SK-N-SH (cell line): ENCODE data around the gene MORC3. TPM values are rescaled to one million over a fixed set of nuclear protein-coding genes. Genes with fewer than 3 reads are reported as not detected.

Experiments used
- CTCF ChIA-PET: fragments of 300-600, 350-600 bp; formaldehyde crosslinking; extraction: SDS; loops from one replicate; lab custom pipeline; 2021; lab: Yijun Ruan, JAX
- POLR2A ChIA-PET: fragments of 350-600 bp; sonication (Branson Sonifier 250); formaldehyde crosslinking; extraction: SDS; loops from one replicate; lab custom pipeline; 2020; ENCODE audit warnings: antibody characterized with exemption, inconsistent platforms; lab: Yijun Ruan, JAX
- DNase-seq: peaks from one replicate; pipeline ENCODE4 v3.0.0; 2012
- H2AFZ ChIP-seq: fragments of 200-600 bp; sonication (generic); 2 replicates; pipeline ENCODE4 v1.8.1; 2016; ENCODE audit warnings: antibody characterized with exemption, mild to moderate bottlenecking, low read depth
- H3F3A ChIP-seq: fragments of 200-600 bp; sonication (generic); replicated peaks from 2 replicates; pipeline ENCODE3; 2016; ENCODE audit warnings: antibody characterized with exemption, mild to moderate bottlenecking; ENCODE audit not compliant: insufficient read depth
- H3K27ac ChIP-seq, 2 experiments: fragments of 200-500 bp in 1 of 2; fragments of 200-600 bp in 1 of 2; sonication (Bioruptor generic) in 1 of 2; sonication (generic), shearing (Covaris generic) in 1 of 2; 2 replicates each; pipeline versions ENCODE4 v1.5.1 to v1.6.1; 2014 to 2016; ENCODE audit warnings: low read depth in 2 of 2, inconsistent platforms in 1 of 2, low read length in 1 of 2, mild to moderate bottlenecking in 1 of 2, mixed read lengths in 1 of 2
- H3K27me3 ChIP-seq: fragments of 200-600 bp; sonication (generic), shearing (Covaris generic); 2 replicates; pipeline ENCODE4 v1.6.1; 2016; ENCODE audit warnings: mixed run types; ENCODE audit not compliant: insufficient read depth
- H3K36me3 ChIP-seq, 2 experiments: fragments of 200-500 bp in 1 of 2; fragments of 200-600 bp in 1 of 2; sonication (Bioruptor generic) in 1 of 2; sonication (generic) in 1 of 2; replicated peaks in 1 of 2; 2 replicates each; pipeline versions ENCODE3 to v1.5.1; 2014 to 2016; ENCODE audit warnings: low read length in 1 of 2, mild to moderate bottlenecking in 1 of 2; ENCODE audit not compliant: insufficient read depth in 2 of 2, control insufficient read depth in 1 of 2
- H3K4me1 ChIP-seq, 2 experiments: fragments of 200-500 bp in 1 of 2; fragments of 200-600 bp in 1 of 2; sonication (Bioruptor generic) in 1 of 2; sonication (generic), shearing (Covaris generic) in 1 of 2; 2 replicates each; pipeline versions ENCODE4 v1.5.1 to v1.6.1; 2014 to 2016; ENCODE audit warnings: low read depth in 1 of 2, low read length in 1 of 2, mixed run types in 1 of 2; ENCODE audit not compliant: insufficient read depth in 2 of 2, control insufficient read depth in 1 of 2
- H3K4me2 ChIP-seq: fragments of 200-600 bp; sonication (generic), shearing (Covaris generic); 2 replicates; pipeline ENCODE4 v1.6.1; 2017; ENCODE audit warnings: mixed run types
- H3K4me3 ChIP-seq, 2 experiments: fragments of 200-500 bp in 1 of 2; fragments of 200-600 bp in 1 of 2; sonication (Bioruptor generic) in 1 of 2; sonication (generic), shearing (Covaris generic) in 1 of 2; 2 replicates each; pipeline versions ENCODE4 v1.5.1 to v1.8.1; 2014 to 2016; ENCODE audit warnings: low read depth in 2 of 2, inconsistent platforms in 1 of 2, low read length in 1 of 2, mild to moderate bottlenecking in 1 of 2, mixed read lengths in 1 of 2, moderate library complexity in 1 of 2
- H3K79me2 ChIP-seq: fragments of 200-600 bp; sonication (generic); 2 replicates; pipeline ENCODE4 v1.8.1; 2017; ENCODE audit warnings: mild to moderate bottlenecking; ENCODE audit not compliant: insufficient read depth
- H3K9ac ChIP-seq: fragments of 200-600 bp; sonication (generic); 2 replicates; pipeline ENCODE4 v1.6.1; 2017; ENCODE audit warnings: mixed run types
- H3K9me2 ChIP-seq: fragments of 200-600 bp; sonication (generic); 2 replicates; pipeline ENCODE4 v1.6.1; 2017; ENCODE audit warnings: mixed run types
- H3K9me3 ChIP-seq: fragments of 200-600 bp; sonication (generic); 2 replicates; pipeline ENCODE4 v1.6.1; 2017; ENCODE audit warnings: mixed run types, mild to moderate bottlenecking, moderate library complexity
- H4K20me1 ChIP-seq: fragments of 200-600 bp; sonication (generic); 2 replicates; pipeline ENCODE4 v1.6.1; 2017; ENCODE audit warnings: mild to moderate bottlenecking, mixed run types; ENCODE audit not compliant: insufficient read depth
- CHD2 ChIP-seq: fragments of 150-350 bp; IDR thresholded peaks from 2 replicates; pipeline ENCODE4 v1.6.1; 2018; ENCODE audit warnings: low read length; ENCODE audit not compliant: partially characterized antibody
- CTCF ChIP-seq: fragments of 200-600 bp; sonication (generic); IDR thresholded peaks from 2 replicates; pipeline ENCODE4 v1.6.1; 2017; ENCODE audit warnings: antibody characterized with exemption, mild to moderate bottlenecking, moderate library complexity
- ELF1 ChIP-seq: IDR thresholded peaks from 2 replicates; pipeline ENCODE4 v1.4.0; 2012
- EZH2phosphoT487 ChIP-seq: fragments of 200-600 bp; sonication (generic); IDR thresholded peaks from 2 replicates; pipeline ENCODE4 v1.6.1; 2017; ENCODE audit warnings: low read depth, mixed run types, mild to moderate bottlenecking, antibody characterized with exemption, moderate library complexity, borderline replicate concordance
- FOSL2 ChIP-seq: IDR thresholded peaks from 2 replicates; pipeline ENCODE4 v1.4.0; 2012; ENCODE audit warnings: low read depth, mild to moderate bottlenecking, moderate library complexity, borderline replicate concordance
- FOXM1 ChIP-seq: IDR thresholded peaks from 2 replicates; pipeline ENCODE4 v1.4.0; 2012; ENCODE audit warnings: low read depth, mild to moderate bottlenecking
- IRF3 ChIP-seq: fragments of 150-350 bp; IDR thresholded peaks from 2 replicates; pipeline ENCODE4 v1.6.1; 2016; ENCODE audit warnings: mild to moderate bottlenecking, low read depth, low read length
- MAX ChIP-seq: IDR thresholded peaks from 2 replicates; pipeline ENCODE4 v1.4.0; 2012; ENCODE audit warnings: low read depth
- MEF2A ChIP-seq: IDR thresholded peaks from 2 replicates; pipeline ENCODE4 v1.4.0; 2012; ENCODE audit warnings: low read depth, borderline replicate concordance
- MXI1 ChIP-seq: IDR thresholded peaks from 2 replicates; pipeline ENCODE4 v1.6.1; 2012; ENCODE audit warnings: mild to moderate bottlenecking, low read depth, low read length, improper control_type of control experiment
- NFIC ChIP-seq: IDR thresholded peaks from 2 replicates; pipeline ENCODE4 v1.4.0; 2012; ENCODE audit warnings: borderline replicate concordance
- NRF1 ChIP-seq: IDR thresholded peaks from 2 replicates; pipeline ENCODE4 v1.6.1; 2012; ENCODE audit warnings: low read depth, mild to moderate bottlenecking, low read length
- RAD21 ChIP-seq: IDR thresholded peaks from 2 replicates; pipeline ENCODE4 v1.6.1; 2012; ENCODE audit warnings: mild to moderate bottlenecking, low read length
- REST ChIP-seq: IDR thresholded peaks from 2 replicates; pipeline ENCODE4 v1.6.1; 2012; ENCODE audit warnings: mild to moderate bottlenecking, low read depth, low read length, moderate library complexity
- RFX5 ChIP-seq: IDR thresholded peaks from 2 replicates; pipeline ENCODE4 v1.6.1; 2012; ENCODE audit warnings: mild to moderate bottlenecking, improper control_type of control experiment, low read length
- WGBS: methylation state at CpG from one replicate; pipeline ENCODE4 v1.1.6; 2017; ENCODE audit warnings: low lambda C conversion rate; 5-methylcytosine and 5-hydroxymethylcytosine counted together
- polyA plus RNA-seq, 3 experiments: library from polyadenylated mRNA; depleted of rRNA; stranded (reverse); fragments of >200 nt; gene quantifications; 2 replicates each; pipeline ENCODE4 v1.2.3, GENCODE V29; 2012

The MORC3 gene
- polyA plus RNA-seq, 1 of the 3 experiments (the other 2 are of a cell fraction) = 8.2 TPM

GRCh38 chr21:36415375-36415774 is 95.4 kb downstream of the MORC3 start:
- POLR2A ChIA-PET = no interaction called here
- over 99% methylated on average over 6 of the region's 6 CpGs for WGBS
- peaks cover 4 to 26% of the 10 kb centered on the region in 2 experiments for H3K36me3 ChIP-seq

More at GRCh38 chr21:36415375-36415774, 95.4 kb downstream of the MORC3 start:
- H3K4me2 ChIP-seq = no peak overlapping the region
- no peaks in the 10 kb centered on the region for H3K79me2 ChIP-seq
- no peaks in the 10 kb centered on the region for H3K27me3 ChIP-seq
- DNase-seq = no peak
- H3F3A ChIP-seq = no peaks in the 10 kb centered on the region
- TF ChIP-seq RAD21 (no peak), NFIC (no peak), MAX (no peak), ELF1 (no peak), FOSL2 (no peak), EZH2phosphoT487 (no peak), CHD2 (no peak), NRF1 (no peak), RFX5 (no peak), FOXM1 (no peak), CTCF (no peak), MEF2A (no peak), MXI1 (no peak), IRF3 (no peak), REST (no peak)
- TF ChIP-seq, all 33 proteins: peak for 0
- Histone ChIP-seq H2AFZ (no peak overlapping the region), H3K9me3 (no peaks in the 10 kb centered on the region), H4K20me1 (no peaks in the 10 kb centered on the region), H3K4me1 (peaks cover 0 to 2% of the 10 kb centered on the region in 2 experiments; a peak in 1 of 4 replicates), H3K27ac (no peak overlapping the region), H3K9me2 (no peaks in the 10 kb centered on the region), H3K4me3 (no peak overlapping the region), H3K9ac (no peak overlapping the region)
- CTCF ChIA-PET = no interaction called here
